Measurements from ENCODE around the gene SELENOM.

SELENOM gene

GRCh38 chr22:31107178-31107893, at the start of gene SELENOM:
TSS of gene SELENOM (minus strand) at chr22:31107568. CDS start at chr22:31107505, 63 bp downstream.
- DNase-seq = peak; percentile 78 to 86

GRCh38 chr22:31155422-31155821, 48.1 kb upstream of the SELENOM start:
- DNase-seq = no peak

- no peak for DNase-seq
Measured at GRCh38 chr22:31154975-31155374, 47.6 kb upstream of the SELENOM start.

GRCh38 chr22:31153357-31153756, 46.0 kb upstream of the SELENOM start:
- no peak for DNase-seq

GRCh38 chr22:31151872-31152271, 44.5 kb upstream of the SELENOM start:
- DNase-seq = no peak

GRCh38 chr22:31150615-31151014, 43.2 kb upstream of the SELENOM start:
- no peak for DNase-seq

- peak; percentile 19 to 23 for DNase-seq
Measured at GRCh38 chr22:31148953-31149627, 41.7 kb upstream of the SELENOM start.

- DNase-seq = no peak
Measured at GRCh38 chr22:31148488-31148887, 41.1 kb upstream of the SELENOM start.

GRCh38 chr22:31144223-31144622, 36.9 kb upstream of the SELENOM start:
- no peak for DNase-seq

- DNase-seq = no peak
Measured at GRCh38 chr22:31143537-31143936, 36.2 kb upstream of the SELENOM start.

GRCh38 chr22:31143038-31143437, 35.7 kb upstream of the SELENOM start:
- DNase-seq = no peak

GRCh38 chr22:31142285-31142684, 34.9 kb upstream of the SELENOM start:
- DNase-seq = no peak

GRCh38 chr22:31141551-31141950, 34.2 kb upstream of the SELENOM start:
- no peak for DNase-seq

GRCh38 chr22:31140746-31141145, 33.4 kb upstream of the SELENOM start:
- no peak for DNase-seq

- DNase-seq = no peak
Measured at GRCh38 chr22:31139866-31140716, 32.7 kb upstream of the SELENOM start, which contains the start of gene PLA2G3. TSS of gene PLA2G3 (minus strand) at chr22:31140508. CDS start at chr22:31140354, 154 bp downstream.

GRCh38 chr22:31139066-31139465, 31.7 kb upstream of the SELENOM start:
- DNase-seq = no peak

GRCh38 chr22:31138126-31138525, 30.8 kb upstream of the SELENOM start:
- DNase-seq = no peak

GRCh38 chr22:31137721-31138120, 30.4 kb upstream of the SELENOM start:
- no peak for DNase-seq

GRCh38 chr22:31136711-31137110, 29.3 kb upstream of the SELENOM start:
- no peak for DNase-seq

GRCh38 chr22:31136155-31136554, 28.8 kb upstream of the SELENOM start:
- no peak for DNase-seq

GRCh38 chr22:31135706-31136105, 28.3 kb upstream of the SELENOM start:
- no peak for DNase-seq

GRCh38 chr22:31134688-31135087, 27.3 kb upstream of the SELENOM start:
- no peak for DNase-seq

GRCh38 chr22:31133911-31134310, 26.5 kb upstream of the SELENOM start:
- no peak for DNase-seq
